HG02642 (cell line): Measurements from ENCODE around the gene RAB44.
A peak's percentile ranks its signal among the peaks of the same experiment; 100 is the strongest.

ENCODE experiments used
- ATAC-seq: cut with Tn5 transposase; IDR thresholded peaks from one replicate; pipeline ENCODE4 v1.9.1; 2021; ENCODE audit warnings: mild to moderate bottlenecking; ENCODE audit not compliant: unreplicated experiment, poor library complexity

The RAB44 gene

GRCh38 chr6:36759148-36759759 is 61.6 kb downstream of the RAB44 start:
- ATAC-seq: peak; percentile 44

GRCh38 chr6:36760685-36761435 is 63.2 kb downstream of the RAB44 start:
- ATAC-seq: no peak

- ATAC-seq: no peak
These were observed 64.5 kb downstream of the RAB44 start for GRCh38 chr6:36762123-36762522.

GRCh38 chr6:36765190-36765589 is 67.6 kb downstream of the RAB44 start:
- no peak for ATAC-seq

GRCh38 chr6:36765594-36766398 is 68.2 kb downstream of the RAB44 start:
- peak; percentile 76 for ATAC-seq

GRCh38 chr6:36766399-36766945 is 68.8 kb downstream of the RAB44 start:
- no peak for ATAC-seq

- ATAC-seq: no peak
These were observed 71.6 kb downstream of the RAB44 start for GRCh38 chr6:36769183-36769675.

GRCh38 chr6:36769676-36770499 is 72.3 kb downstream of the RAB44 start:
- no peak for ATAC-seq

GRCh38 chr6:36771145-36771544 is 73.5 kb downstream of the RAB44 start:
- ATAC-seq: no peak

- ATAC-seq: no peak
These were observed 74.8 kb downstream of the RAB44 start for GRCh38 chr6:36772397-36772796.

GRCh38 chr6:36774331-36774730 is 76.7 kb downstream of the RAB44 start:
- ATAC-seq: no peak

GRCh38 chr6:36776167-36776566 is 78.5 kb downstream of the RAB44 start:
- no peak for ATAC-seq

GRCh38 chr6:36777801-36778200 is 80.2 kb downstream of the RAB44 start:
- ATAC-seq: no peak

- ATAC-seq: no peak
These were observed 81.6 kb downstream of the RAB44 start for GRCh38 chr6:36779227-36779626.

- ATAC-seq: no peak
These were observed 83.0 kb downstream of the RAB44 start for GRCh38 chr6:36780442-36781177.

- ATAC-seq: peak; percentile 53
These were observed 84.0 kb downstream of the RAB44 start for GRCh38 chr6:36781669-36782068.
